ENCODE data around the gene POFUT2. TPM values are rescaled to one million over a fixed set of nuclear protein-coding genes. Genes with fewer than 3 reads are reported as not detected.
A peak's percentile ranks its signal among the peaks of the same experiment; 100 is the strongest.

Gene POFUT2
- total RNA-seq, 2 experiments from 2014 or later, result 17.0 to 20.5 TPM

DNA sequence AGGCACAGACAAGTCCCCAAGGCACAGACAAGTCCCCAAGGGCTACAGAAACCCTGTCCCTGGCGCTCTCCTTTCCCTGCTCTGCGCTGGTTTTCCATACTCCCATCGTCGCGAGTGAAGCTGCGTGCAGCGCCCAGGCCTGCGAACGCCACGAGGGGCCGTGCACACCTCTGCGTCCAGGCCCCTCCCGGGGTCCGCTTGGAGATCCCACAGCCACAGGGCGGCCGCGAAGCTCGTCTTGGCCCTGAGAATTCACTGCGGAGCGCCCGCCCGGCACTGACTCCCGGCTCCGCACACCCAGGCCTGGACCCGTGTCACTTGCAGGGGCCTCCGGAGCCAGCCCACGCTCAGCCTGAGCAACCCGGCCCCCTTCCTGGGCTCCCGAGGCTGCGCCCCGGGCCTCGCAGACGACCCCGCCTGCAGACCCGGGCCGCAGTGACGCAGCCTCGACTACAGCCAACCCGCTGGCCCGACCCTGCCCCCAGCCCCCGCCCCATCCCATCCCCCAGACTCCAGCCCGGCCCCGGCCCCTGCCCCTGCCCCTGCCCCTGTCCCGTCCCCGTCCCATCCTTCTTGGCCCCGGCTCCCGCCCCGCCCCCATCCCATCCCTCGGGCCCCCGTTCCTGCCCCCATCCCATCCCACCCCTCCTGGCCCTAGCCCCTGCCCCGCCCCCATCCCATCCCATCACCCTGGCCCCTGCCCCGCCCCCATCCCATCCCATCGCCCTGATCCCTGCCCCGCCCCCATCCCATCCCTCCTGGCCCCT lies 841 bp downstream of the POFUT2 start:
- DNase-seq (ENCODE audit: low spot score), result no peak
- ChIA-PET POLR2A (no interaction called here), CTCF (ENCODE audit: unreplicated experiment) (interaction anchor here (0.6 kb wide), 1 partner anchor 527 kb away, joined by 3 read pairs; no protein-coding TSS in a partner anchor)
- no peaks in the 10 kb centered on the region for H3K9me2 ChIP-seq (ENCODE audit: insufficient read depth, low read length)
- intact Hi-C loops (cut with micrococcal nuclease; ENCODE audit: unreplicated experiment), result no loop called here
- no TSS peak for BruUV-seq (replicated peaks)
- H3K4me3 ChIP-seq (ENCODE audit: low read depth, low read length, poor library complexity, severe bottlenecking), result peak overlapping the region; percentile 93
- peak overlapping the region; percentile 67; the same call in 1 of the 2 replicates for H3K4me2 ChIP-seq (ENCODE audit: low read length)
- H3K79me2 ChIP-seq (ENCODE audit: insufficient read depth, low read depth, low read length), result no peaks in the 10 kb centered on the region
- H3K27ac ChIP-seq (ENCODE audit: low read depth, low read length, poor library complexity, severe bottlenecking), result no peak overlapping the region
- no peaks in the 10 kb centered on the region for H3K9me3 ChIP-seq (ENCODE audit: low read length)
- no peaks in the 10 kb centered on the region for H3K4me1 ChIP-seq (ENCODE audit: insufficient read depth, low read length, poor library complexity, severe bottlenecking)
- TF ChIP-seq EZH2phosphoT487 (IDR thresholded peaks at IDR 0.05; ENCODE audit: borderline replicate concordance, low read depth, low read length), result no peak
- TF ChIP-seq, protein P1, sequence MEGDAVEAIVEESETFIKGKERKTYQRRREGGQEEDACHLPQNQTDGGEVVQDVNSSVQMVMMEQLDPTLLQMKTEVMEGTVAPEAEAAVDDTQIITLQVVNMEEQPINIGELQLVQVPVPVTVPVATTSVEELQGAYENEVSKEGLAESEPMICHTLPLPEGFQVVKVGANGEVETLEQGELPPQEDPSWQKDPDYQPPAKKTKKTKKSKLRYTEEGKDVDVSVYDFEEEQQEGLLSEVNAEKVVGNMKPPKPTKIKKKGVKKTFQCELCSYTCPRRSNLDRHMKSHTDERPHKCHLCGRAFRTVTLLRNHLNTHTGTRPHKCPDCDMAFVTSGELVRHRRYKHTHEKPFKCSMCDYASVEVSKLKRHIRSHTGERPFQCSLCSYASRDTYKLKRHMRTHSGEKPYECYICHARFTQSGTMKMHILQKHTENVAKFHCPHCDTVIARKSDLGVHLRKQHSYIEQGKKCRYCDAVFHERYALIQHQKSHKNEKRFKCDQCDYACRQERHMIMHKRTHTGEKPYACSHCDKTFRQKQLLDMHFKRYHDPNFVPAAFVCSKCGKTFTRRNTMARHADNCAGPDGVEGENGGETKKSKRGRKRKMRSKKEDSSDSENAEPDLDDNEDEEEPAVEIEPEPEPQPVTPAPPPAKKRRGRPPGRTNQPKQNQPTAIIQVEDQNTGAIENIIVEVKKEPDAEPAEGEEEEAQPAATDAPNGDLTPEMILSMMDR (conservative IDR thresholded peaks at IDR 0.05; ENCODE audit: low read length), result no peak
- no peak overlapping the region for H2AFZ ChIP-seq (ENCODE audit: low read length)
- H4K20me1 ChIP-seq (ENCODE audit: insufficient read depth, low read length), result no peaks in the 10 kb centered on the region
- peaks cover 18% of the 10 kb centered on the region; the same call in 1 of the 2 replicates for H3K36me3 ChIP-seq (ENCODE audit: insufficient read depth, low read length)

DNA sequence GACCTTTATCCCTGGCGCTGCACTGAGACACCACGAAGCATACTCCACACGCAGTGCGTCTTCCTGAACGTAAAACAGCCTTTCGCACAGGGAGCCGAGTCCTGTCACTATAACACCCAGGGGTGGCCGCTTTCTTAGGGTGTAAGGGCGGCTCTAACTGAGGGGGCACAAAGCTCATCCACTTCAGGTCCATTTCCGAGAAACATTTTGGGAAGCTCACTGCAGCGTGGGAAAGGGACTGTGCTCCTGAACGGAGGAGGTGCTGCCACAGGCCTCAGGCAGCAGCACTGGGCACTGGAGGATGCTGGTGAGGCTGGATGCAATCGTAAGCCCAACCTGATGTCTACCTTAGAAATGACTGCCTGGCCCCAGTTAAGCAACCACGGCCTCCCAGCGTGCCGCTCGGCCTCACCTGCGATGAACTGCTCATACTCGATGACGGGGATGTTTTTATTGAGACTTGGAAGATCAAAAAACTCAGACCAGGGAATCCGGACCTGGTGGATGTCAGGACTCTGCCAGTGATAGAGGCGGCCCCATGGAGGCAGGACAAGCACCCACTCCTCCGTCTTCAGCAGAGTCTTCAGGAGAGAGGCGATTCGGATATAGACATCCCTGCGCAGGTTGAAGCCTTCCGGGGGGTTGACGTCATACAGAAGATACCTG lies 2.3 kb downstream of the POFUT2 start:
- Histone ChIP-seq H4K20me1 (ENCODE audit: insufficient read depth, low read length) (no peaks in the 10 kb centered on the region), H3K4me2 (ENCODE audit: low read length) (no peak overlapping the region), H3K79me2 (ENCODE audit: insufficient read depth, low read depth, low read length) (no peaks in the 10 kb centered on the region), H3K36me3 (ENCODE audit: insufficient read depth, low read length) (peaks cover 18% of the 10 kb centered on the region; the same call in 1 of the 2 replicates), H3K9me2 (ENCODE audit: insufficient read depth, low read length) (no peaks in the 10 kb centered on the region), H2AFZ (ENCODE audit: low read length) (no peak overlapping the region), H3K9me3 (ENCODE audit: low read length) (no peaks in the 10 kb centered on the region), H3K4me1 (ENCODE audit: insufficient read depth, low read length, poor library complexity, severe bottlenecking) (no peaks in the 10 kb centered on the region), H3K4me3 (ENCODE audit: low read depth, low read length, poor library complexity, severe bottlenecking) (no peak overlapping the region), H3K27ac (ENCODE audit: low read depth, low read length, poor library complexity, severe bottlenecking) (no peak overlapping the region)
- DNase-seq (ENCODE audit: low spot score), result no peak
- ChIA-PET POLR2A (no interaction called here), CTCF (ENCODE audit: unreplicated experiment) (no interaction called here)
- no TSS peak for BruUV-seq (replicated peaks)
- intact Hi-C loops (cut with micrococcal nuclease; ENCODE audit: unreplicated experiment), result no loop called here
- TF ChIP-seq, protein P1 (conservative IDR thresholded peaks at IDR 0.05; ENCODE audit: low read length), result no peak
- no peak for TF ChIP-seq EZH2phosphoT487 (IDR thresholded peaks at IDR 0.05; ENCODE audit: borderline replicate concordance, low read depth, low read length)

DNA sequence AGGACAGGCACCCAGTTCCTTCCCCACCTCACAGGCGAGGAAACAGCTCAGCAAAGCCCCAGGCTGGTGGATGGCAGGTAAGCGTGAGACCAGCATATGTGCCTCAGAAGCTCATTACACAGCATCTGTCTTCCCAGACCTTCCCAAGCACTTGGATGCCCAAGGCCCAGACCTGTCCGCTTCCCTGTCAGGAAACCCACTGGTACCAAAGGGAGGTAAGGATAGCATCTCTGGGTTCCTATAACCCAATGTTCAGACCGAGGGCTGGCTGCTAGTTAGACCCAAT lies 3.3 kb downstream of the POFUT2 start:
- H3K36me3 ChIP-seq (ENCODE audit: insufficient read depth, low read length), result peaks cover 18% of the 10 kb centered on the region; the same call in 1 of the 2 replicates
- DNase-seq (ENCODE audit: low spot score), result no peak
- intact Hi-C loops (cut with micrococcal nuclease; ENCODE audit: unreplicated experiment), result no loop called here

More for the DNA sequence above, 3.3 kb downstream of the POFUT2 start:
- Histone ChIP-seq H3K27ac (ENCODE audit: low read depth, low read length, poor library complexity, severe bottlenecking) (no peak overlapping the region), H2AFZ (ENCODE audit: low read length) (no peak overlapping the region), H4K20me1 (ENCODE audit: insufficient read depth, low read length) (no peaks in the 10 kb centered on the region), H3K4me3 (ENCODE audit: low read depth, low read length, poor library complexity, severe bottlenecking) (no peak overlapping the region), H3K4me1 (ENCODE audit: insufficient read depth, low read length, poor library complexity, severe bottlenecking) (no peaks in the 10 kb centered on the region), H3K9me2 (ENCODE audit: insufficient read depth, low read length) (no peaks in the 10 kb centered on the region), H3K79me2 (ENCODE audit: insufficient read depth, low read depth, low read length) (no peaks in the 10 kb centered on the region), H3K4me2 (ENCODE audit: low read length) (no peak overlapping the region), H3K9me3 (ENCODE audit: low read length) (no peaks in the 10 kb centered on the region)
- ChIA-PET POLR2A (no interaction called here), CTCF (ENCODE audit: unreplicated experiment) (no interaction called here)
- BruUV-seq (replicated peaks), result no TSS peak
- no peak for TF ChIP-seq EZH2phosphoT487 (IDR thresholded peaks at IDR 0.05; ENCODE audit: borderline replicate concordance, low read depth, low read length)
- TF ChIP-seq, protein P1 (conservative IDR thresholded peaks at IDR 0.05; ENCODE audit: low read length), result no peak
